H1 (cell line): ENCODE results near the gene BCL11A. TPM values are rescaled to one million over a fixed set of nuclear protein-coding genes. Genes with fewer than 3 reads are reported as not detected.

Experiments used
- CTCF ChIA-PET: fragments of 300-600 bp; sonication (Branson Sonifier 250); formaldehyde crosslinking; loops from one replicate; lab custom pipeline; 2021; ENCODE audit not compliant: partially characterized antibody; lab: Charles Lee
- POLR2A ChIA-PET: fragments of 300-600 bp; sonication (Branson Sonifier 250); formaldehyde crosslinking; loops from one replicate; lab custom pipeline; 2021; ENCODE audit warnings: inconsistent platforms; ENCODE audit not compliant: partially characterized antibody; lab: Charles Lee
- DNase-seq, 2 experiments: peaks; one replicate each; pipeline versions ENCODE4 v3.0.0 to v3.0.0-alpha.2; 2010 to 2022; ENCODE audit warnings: low spot score in 2 of 2, low read depth in 1 of 2, mixed read lengths in 1 of 2
- FAIRE-seq: peaks from 2 replicates; lab custom pipeline; 2011; peaks lifted over from hg19 to GRCh38; lab: Jason Lieb, UNC
- H2AFZ ChIP-seq: 2 replicates; pipeline ENCODE4 v1.8.1; 2012; ENCODE audit warnings: low read length, inconsistent platforms
- H2AK5ac ChIP-seq: 2 replicates; pipeline ENCODE4 v1.6.1; 2013; ENCODE audit warnings: low read depth, low read length
- H2BK120ac ChIP-seq: replicated peaks from 2 replicates; pipeline ENCODE3; 2013; ENCODE audit warnings: low read depth, low read length, inconsistent platforms
- H2BK12ac ChIP-seq: 2 replicates; pipeline ENCODE4 v1.6.1; 2013; ENCODE audit warnings: low read depth, low read length
- H2BK15ac ChIP-seq: 2 replicates; pipeline ENCODE4 v1.6.1; 2013; ENCODE audit warnings: low read length
- H2BK20ac ChIP-seq: 2 replicates; pipeline ENCODE4 v1.6.1; 2013; ENCODE audit warnings: low read length
- H2BK5ac ChIP-seq: 2 replicates; pipeline ENCODE4 v1.6.1; 2013; ENCODE audit warnings: low read depth, low read length
- H3K14ac ChIP-seq: 2 replicates; pipeline ENCODE4 v1.6.1; 2013; ENCODE audit warnings: inconsistent platforms; ENCODE audit not compliant: insufficient read length
- H3K18ac ChIP-seq: 2 replicates; pipeline ENCODE4 v1.6.1; 2013; ENCODE audit warnings: low read length; ENCODE audit errors: extremely low read depth
- H3K23ac ChIP-seq: 2 replicates; pipeline ENCODE4 v1.6.1; 2013; ENCODE audit warnings: inconsistent platforms; ENCODE audit not compliant: insufficient read length
- H3K23me2 ChIP-seq: 2 replicates; pipeline ENCODE4 v1.6.1; 2013; ENCODE audit warnings: low read depth, low read length
- H3K27ac ChIP-seq: 2 replicates; pipeline ENCODE4 v1.6.1; 2011; ENCODE audit warnings: low read depth, low read length, inconsistent platforms
- H3K27me3 ChIP-seq, 4 experiments: replicated peaks in 1 of 4; 1 replicate in 1 of 4; 2 replicates in 3 of 4; pipeline versions ENCODE4 v1.6.1 to v1.8.1; 2011 to 2013; ENCODE audit warnings: low read length in 3 of 4, mild to moderate bottlenecking in 3 of 4, inconsistent platforms in 2 of 4, mixed read lengths in 2 of 4, moderate library complexity in 1 of 4; ENCODE audit not compliant: control insufficient read depth in 3 of 4, insufficient read depth in 3 of 4; ENCODE audit errors: extremely low read depth in 1 of 4
- H3K36me3 ChIP-seq, 4 experiments: 2 replicates each; pipeline versions ENCODE4 v1.6.1 to v1.8.1; 2011 to 2013; ENCODE audit warnings: mild to moderate bottlenecking in 4 of 4, low read length in 3 of 4, moderate library complexity in 2 of 4, control low read depth in 1 of 4, inconsistent platforms in 1 of 4; ENCODE audit not compliant: insufficient read depth in 4 of 4, control insufficient read depth in 2 of 4
- H3K4ac ChIP-seq: replicated peaks from 2 replicates; pipeline ENCODE3; 2013; ENCODE audit warnings: low read length, low read depth, mixed read lengths, inconsistent platforms; ENCODE audit not compliant: insufficient read length
- H3K4me1 ChIP-seq, 4 experiments: replicated peaks in 1 of 4; 1 replicate in 1 of 4; 2 replicates in 3 of 4; pipeline versions ENCODE4 v1.6.1 to v1.8.1; 2011 to 2013; ENCODE audit warnings: low read length in 3 of 4, inconsistent platforms in 2 of 4, mixed read lengths in 1 of 4; ENCODE audit not compliant: insufficient read depth in 4 of 4, control insufficient read depth in 3 of 4
- H3K4me2 ChIP-seq, 2 experiments: 2 replicates each; pipeline versions ENCODE4 v1.6.1 to v1.8.1; 2011 to 2013; ENCODE audit warnings: low read depth in 2 of 2, low read length in 2 of 2, control low read depth in 1 of 2, inconsistent platforms in 1 of 2, mild to moderate bottlenecking in 1 of 2; ENCODE audit not compliant: insufficient read depth in 1 of 2
- H3K4me3 ChIP-seq, 4 experiments: fragments of 200-600, 300-600 bp in 1 of 4; sonication (generic), shearing (Covaris generic), sonication (Bioruptor Twin) in 1 of 4; 2 replicates each; pipeline versions ENCODE4 v1.5.1 to v1.8.1; 2011 to 2016; ENCODE audit warnings: low read length in 4 of 4, low read depth in 3 of 4, control low read depth in 2 of 4, inconsistent platforms in 2 of 4, mild to moderate bottlenecking in 2 of 4, mixed read lengths in 1 of 4, moderate library complexity in 1 of 4; ENCODE audit not compliant: insufficient read depth in 2 of 4; ENCODE audit errors: extremely low read depth in 1 of 4
- H3K56ac ChIP-seq: replicated peaks from 2 replicates; pipeline ENCODE3; 2013; ENCODE audit warnings: low read depth, mild to moderate bottlenecking, mixed read lengths, low read length, inconsistent platforms; ENCODE audit not compliant: insufficient read length
- H3K79me1 ChIP-seq: 2 replicates; pipeline ENCODE4 v1.6.1; 2013; ENCODE audit warnings: low read depth, low read length, control low read depth
- H3K79me2 ChIP-seq, 2 experiments: 2 replicates each; pipeline versions ENCODE4 v1.6.1 to v1.8.1; 2012 to 2013; ENCODE audit warnings: low read length in 2 of 2, mild to moderate bottlenecking in 2 of 2, inconsistent platforms in 1 of 2; ENCODE audit not compliant: insufficient read depth in 2 of 2, control insufficient read depth in 1 of 2
- H3K9ac ChIP-seq, 4 experiments: replicated peaks in 1 of 4; 1 replicate in 1 of 4; 2 replicates in 3 of 4; pipeline versions ENCODE4 v1.6.1 to v1.8.1; 2011 to 2013; ENCODE audit warnings: low read depth in 3 of 4, low read length in 3 of 4, control low read depth in 2 of 4, mild to moderate bottlenecking in 2 of 4, moderate library complexity in 2 of 4, inconsistent platforms in 1 of 4; ENCODE audit errors: extremely low read depth in 1 of 4
- H3K9me3 ChIP-seq, 2 experiments: 2 replicates each; pipeline versions ENCODE4 v1.6.1 to v1.8.1; 2012 to 2013; ENCODE audit warnings: mild to moderate bottlenecking in 2 of 2, moderate library complexity in 2 of 2, control low read depth in 1 of 2, inconsistent platforms in 1 of 2, low read depth in 1 of 2, low read length in 1 of 2, mixed read lengths in 1 of 2; ENCODE audit not compliant: insufficient read depth in 2 of 2
- H4K20me1 ChIP-seq, 2 experiments: replicated peaks in 1 of 2; 2 replicates each; pipeline versions ENCODE3 to v1.8.1; 2011 to 2013; ENCODE audit warnings: inconsistent platforms in 2 of 2, low read length in 2 of 2, mild to moderate bottlenecking in 1 of 2; ENCODE audit not compliant: insufficient read depth in 2 of 2, control insufficient read depth in 1 of 2
- H4K5ac ChIP-seq: 2 replicates; pipeline ENCODE4 v1.6.1; 2013; ENCODE audit warnings: low read length, low read depth, mixed read lengths, inconsistent platforms; ENCODE audit not compliant: insufficient read length
- H4K8ac ChIP-seq: 2 replicates; pipeline ENCODE4 v1.8.0; 2013; ENCODE audit warnings: mild to moderate bottlenecking, moderate library complexity, low read length, inconsistent platforms; ENCODE audit not compliant: insufficient read depth; ENCODE audit errors: extremely low read depth
- H4K91ac ChIP-seq: replicated peaks from 2 replicates; pipeline ENCODE3; 2013; ENCODE audit warnings: low read length, mixed read lengths, inconsistent platforms; ENCODE audit not compliant: insufficient read length
- EGR1 ChIP-seq: IDR thresholded peaks from 2 replicates; pipeline ENCODE4 v1.6.1; 2011; ENCODE audit warnings: low read depth, low read length, borderline replicate concordance
- JUND ChIP-seq: IDR thresholded peaks from 2 replicates; pipeline ENCODE4 v1.6.1; 2011; ENCODE audit warnings: mild to moderate bottlenecking, improper control_type of control experiment, low read length
- KDM1A ChIP-seq: fragments of 200-600, 300-600 bp; sonication (generic); IDR thresholded peaks from 2 replicates; pipeline ENCODE4 v1.7.1; 2016; ENCODE audit warnings: mild to moderate bottlenecking, low read length, borderline replicate concordance
- RAD21 ChIP-seq, 2 experiments: IDR thresholded peaks in 1 of 2; conservative IDR thresholded peaks in 1 of 2; 2 replicates each; pipeline ENCODE4 v1.6.1; 2011; ENCODE audit warnings: low read depth in 2 of 2, low read length in 2 of 2, improper control_type of control experiment in 1 of 2, inconsistent platforms in 1 of 2, mild to moderate bottlenecking in 1 of 2, moderate library complexity in 1 of 2
- WGBS, 2 experiments: shearing (Covaris generic) in 1 of 2; methylation state at CpG; one replicate each; pipeline versions ENCODE4 v1.1.6 to v1.1.7; 2013 to 2015; ENCODE audit warnings: low lambda C conversion rate in 2 of 2, mixed read lengths in 2 of 2, inconsistent platforms in 1 of 2, low coverage in 1 of 2, missing lambda C conversion rate in 1 of 2; ENCODE audit not compliant: insufficient replicate concordance in 2 of 2, insufficient coverage in 1 of 2, insufficient read length in 1 of 2; ENCODE audit errors: extremely low coverage in 1 of 2, missing lambda C conversion rate in 1 of 2; 5-methylcytosine and 5-hydroxymethylcytosine counted together
- polyA plus RNA-seq, 7 experiments: library from polyadenylated mRNA; depleted of rRNA in 3 of 7; stranded (reverse) in 5 of 7; unstranded in 2 of 7; fragments of >200 nt in 5 of 7; fragments of 200-250 nt in 2 of 7; gene quantifications; 1 replicate in 5 of 7; 2 replicates in 1 of 7; 4 replicates in 1 of 7; pipeline versions ENCODE4 v1.2.1 to v1.2.3, GENCODE V29; 2011 to 2013; ENCODE audit warnings: missing spikeins in 2 of 7, mixed read lengths in 2 of 7
- total RNA-seq: library from RNA; stranded (reverse); fragmentation: NEBNext Ultra II Directional; extraction: Animal tissue kit (Norgen Biotek cat#: 25700); gene quantifications from 2 replicates; pipeline ENCODE4 v1.2.1, GENCODE V29; 2021
- TF ChIP-seq, protein P1 (sequence below): IDR thresholded peaks from 2 replicates; pipeline ENCODE4 v1.6.1; 2011; ENCODE audit warnings: low read length, improper control_type of control experiment
- TF ChIP-seq, protein P2 (sequence below), 3 experiments: IDR thresholded peaks; 1 replicate in 2 of 3; 2 replicates in 1 of 3; pipeline versions ENCODE4 v1.5.1 to v1.6.1; 2011; ENCODE audit warnings: low read length in 3 of 3, mild to moderate bottlenecking in 3 of 3, inconsistent platforms in 2 of 3, low read depth in 1 of 3, moderate library complexity in 1 of 3; ENCODE audit not compliant: insufficient read depth in 1 of 3; ENCODE audit errors: control extremely low read depth in 1 of 3

BCL11A gene
- total and polyA plus RNA-seq, 2 of the 8 experiments (the other 6 are each of a cell fraction or from before 2014, with no cell fraction given), result 11.9 to 59.3 TPM

DNA sequence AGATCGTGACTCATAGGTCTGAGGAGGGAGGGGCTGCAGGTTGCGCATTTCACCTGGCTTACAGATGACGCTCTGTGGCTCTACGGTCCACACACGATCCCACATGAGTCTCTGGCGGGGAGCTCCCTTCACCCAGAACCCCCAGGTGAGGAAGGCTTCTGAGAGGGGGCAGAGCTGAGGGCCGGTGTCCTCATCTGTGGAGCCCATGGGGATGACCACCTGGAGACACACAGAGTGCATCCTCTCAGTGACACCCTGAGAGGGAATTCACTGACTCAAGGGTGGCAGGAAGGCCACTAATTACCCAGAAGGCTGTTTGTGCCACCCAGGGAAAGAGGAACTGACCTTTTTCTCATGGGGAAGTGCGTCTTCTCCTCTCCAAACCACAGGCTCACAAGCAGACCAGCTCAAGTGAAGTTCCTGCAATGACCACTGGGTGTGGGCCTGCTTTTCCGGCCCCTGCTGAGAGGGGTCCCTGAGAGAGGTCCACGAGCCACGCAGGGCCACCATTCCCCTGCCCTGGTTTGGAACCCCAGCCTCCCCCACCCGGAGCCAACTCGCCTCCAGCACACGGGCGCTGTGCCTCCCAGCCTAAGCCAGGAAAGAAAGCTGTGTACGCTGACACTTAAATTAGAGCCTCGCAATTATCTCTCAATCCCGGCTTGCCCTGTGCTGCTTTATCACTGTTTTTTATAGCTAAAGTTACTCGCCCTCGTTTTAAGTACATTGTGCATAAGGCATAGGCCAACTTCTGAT is 114.1 kb downstream of the BCL11A start:
- POLR2A ChIA-PET, result interaction anchor here (0.9 to 1.1 kb wide), 2 partner anchors 8 to 88 kb away, joined by 3 to 4 read pairs; no protein-coding TSS in a partner anchor
- TF ChIP-seq, protein P1, sequence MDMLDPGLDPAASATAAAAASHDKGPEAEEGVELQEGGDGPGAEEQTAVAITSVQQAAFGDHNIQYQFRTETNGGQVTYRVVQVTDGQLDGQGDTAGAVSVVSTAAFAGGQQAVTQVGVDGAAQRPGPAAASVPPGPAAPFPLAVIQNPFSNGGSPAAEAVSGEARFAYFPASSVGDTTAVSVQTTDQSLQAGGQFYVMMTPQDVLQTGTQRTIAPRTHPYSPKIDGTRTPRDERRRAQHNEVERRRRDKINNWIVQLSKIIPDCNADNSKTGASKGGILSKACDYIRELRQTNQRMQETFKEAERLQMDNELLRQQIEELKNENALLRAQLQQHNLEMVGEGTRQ, result no peak
- no peak for TF ChIP-seq JUND
- TF ChIP-seq EGR1, result peak; percentile 79
- peak; percentile 27 to 50; a peak in 3 of 4 replicates for TF ChIP-seq RAD21 (IDR thresholded peaks at IDR 0.05 in 1 of 2, conservative IDR thresholded peaks at IDR 0.05 in 1 of 2; ENCODE audit: low read depth in 2 of 2, low read length in 2 of 2)
- TF ChIP-seq, protein P2, sequence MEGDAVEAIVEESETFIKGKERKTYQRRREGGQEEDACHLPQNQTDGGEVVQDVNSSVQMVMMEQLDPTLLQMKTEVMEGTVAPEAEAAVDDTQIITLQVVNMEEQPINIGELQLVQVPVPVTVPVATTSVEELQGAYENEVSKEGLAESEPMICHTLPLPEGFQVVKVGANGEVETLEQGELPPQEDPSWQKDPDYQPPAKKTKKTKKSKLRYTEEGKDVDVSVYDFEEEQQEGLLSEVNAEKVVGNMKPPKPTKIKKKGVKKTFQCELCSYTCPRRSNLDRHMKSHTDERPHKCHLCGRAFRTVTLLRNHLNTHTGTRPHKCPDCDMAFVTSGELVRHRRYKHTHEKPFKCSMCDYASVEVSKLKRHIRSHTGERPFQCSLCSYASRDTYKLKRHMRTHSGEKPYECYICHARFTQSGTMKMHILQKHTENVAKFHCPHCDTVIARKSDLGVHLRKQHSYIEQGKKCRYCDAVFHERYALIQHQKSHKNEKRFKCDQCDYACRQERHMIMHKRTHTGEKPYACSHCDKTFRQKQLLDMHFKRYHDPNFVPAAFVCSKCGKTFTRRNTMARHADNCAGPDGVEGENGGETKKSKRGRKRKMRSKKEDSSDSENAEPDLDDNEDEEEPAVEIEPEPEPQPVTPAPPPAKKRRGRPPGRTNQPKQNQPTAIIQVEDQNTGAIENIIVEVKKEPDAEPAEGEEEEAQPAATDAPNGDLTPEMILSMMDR (IDR thresholded peaks at IDR 0.05; ENCODE audit: control extremely low read depth in 1 of 3, insufficient read depth in 1 of 3, low read depth in 1 of 3, low read length in 3 of 3), result peak; percentile 40 to 65 (median 64)
- 0 out of 2 replicates have a peak, but pooled peaks have one; percentile 17 for TF ChIP-seq KDM1A

More for the DNA sequence above, 114.1 kb downstream of the BCL11A start:
- H3K79me2 ChIP-seq, result no peaks in the 10 kb centered on the region
- H3K27me3 ChIP-seq, result no peaks in the 10 kb centered on the region
- no peak for DNase-seq
- no peak overlapping the region for H4K5ac ChIP-seq
- H4K20me1 ChIP-seq, result no peaks in the 10 kb centered on the region
- peaks cover 0 to 6% (median 2%) of the 10 kb centered on the region in 4 experiments; a peak in 6 of 7 replicates for H3K4me1 ChIP-seq
- 0 out of 2 replicates have a peak overlapping the region, but pooled peaks have one; percentile 72 for H2BK20ac ChIP-seq
- CTCF ChIA-PET, result interaction anchor here (0.5 to 3.2 kb wide), 48 partner anchors 8 to 1286 kb away, joined by 3 to 25 read pairs (median 4); no protein-coding TSS in a partner anchor
- H4K8ac ChIP-seq, result no peak overlapping the region
- H3K4ac ChIP-seq, result no peak overlapping the region
- H3K9ac ChIP-seq, result no peak overlapping the region
- H3K23ac ChIP-seq, result no peak overlapping the region
- no peaks in the 10 kb centered on the region for H3K79me1 ChIP-seq
- no peak overlapping the region for H3K27ac ChIP-seq
- peak overlapping the region; percentile 35; the same call in 1 of the 2 replicates for H3K18ac ChIP-seq
- no peak overlapping the region for H2BK15ac ChIP-seq
- H2BK12ac ChIP-seq, result peak overlapping the region; percentile 31; the same call in 1 of the 2 replicates
- H3K4me2 ChIP-seq, result no peak overlapping the region
- no peak overlapping the region for H2BK120ac ChIP-seq
- H3K23me2 ChIP-seq, result no peaks in the 10 kb centered on the region
- H3K9me3 ChIP-seq, result no peaks in the 10 kb centered on the region
- H3K14ac ChIP-seq, result no peak overlapping the region
- no peak overlapping the region for H3K56ac ChIP-seq
- no peaks in the 10 kb centered on the region for H3K36me3 ChIP-seq
- no peak overlapping the region for H2AK5ac ChIP-seq
- H3K4me3 ChIP-seq, result no peak overlapping the region
- no peak for FAIRE-seq
- 92% methylated on average over 18 of the region's 20 CpGs; no CpG with 5 or more reads in 1 of the 2 experiments for WGBS, 2 experiments
- H4K91ac ChIP-seq, result no peak overlapping the region
- no peak overlapping the region for H2BK5ac ChIP-seq
- no peak overlapping the region for H2AFZ ChIP-seq
